GM19099 (cell line): ENCODE data around the gene CHMP5.
A peak's percentile ranks its signal among the peaks of the same experiment; 100 is the strongest.

ENCODE experiments used
- POLR2A ChIP-seq: IDR thresholded peaks from 3 replicates; pipeline ENCODE4 v1.6.1; 2011; ENCODE audit warnings: low read depth; ENCODE audit not compliant: insufficient read length; ENCODE audit errors: extremely low read depth

CHMP5 gene

GRCh38 chr9:33264473-33265177 lies at the start of gene CHMP5, which contains the start of gene BAG1:
CHMP5 (plus strand) TSS chr9:33265049; CDS start chr9:33265079, 30 bp downstream.
BAG1 (minus strand) TSS chr9:33264708.
- peak; percentile 77 for TF ChIP-seq POLR2A

- TF ChIP-seq POLR2A: no peak
These were observed 43.9 kb upstream of the CHMP5 start for GRCh38 chr9:33220681-33221567.

- no peak for TF ChIP-seq POLR2A
These were observed 43.3 kb upstream of the CHMP5 start for GRCh38 chr9:33221568-33221884.

GRCh38 chr9:33222031-33222430 lies 42.8 kb upstream of the CHMP5 start:
- TF ChIP-seq POLR2A: no peak

GRCh38 chr9:33223696-33224095 lies 41.2 kb upstream of the CHMP5 start:
- no peak for TF ChIP-seq POLR2A

GRCh38 chr9:33225319-33226147 lies 39.3 kb upstream of the CHMP5 start:
- TF ChIP-seq POLR2A: no peak

GRCh38 chr9:33227008-33227398 lies 37.8 kb upstream of the CHMP5 start:
- TF ChIP-seq POLR2A: no peak

- TF ChIP-seq POLR2A: no peak
These were observed 37.1 kb upstream of the CHMP5 start for GRCh38 chr9:33227741-33228140.

- no peak for TF ChIP-seq POLR2A
These were observed 36.2 kb upstream of the CHMP5 start for GRCh38 chr9:33228606-33229005.

GRCh38 chr9:33229359-33230114 lies 35.3 kb upstream of the CHMP5 start:
- TF ChIP-seq POLR2A: no peak

GRCh38 chr9:33230756-33231622 lies 33.9 kb upstream of the CHMP5 start:
- no peak for TF ChIP-seq POLR2A

- TF ChIP-seq POLR2A: no peak
These were observed 33.3 kb upstream of the CHMP5 start for GRCh38 chr9:33231623-33231942.

- no peak for TF ChIP-seq POLR2A
These were observed 32.0 kb upstream of the CHMP5 start for GRCh38 chr9:33232815-33233214.

GRCh38 chr9:33233626-33234342 lies 31.1 kb upstream of the CHMP5 start:
- TF ChIP-seq POLR2A: no peak
